Endothelial cell of umbilical vein (primary cell): ENCODE measurements around the gene SLC22A3. TPM values are rescaled to one million over a fixed set of nuclear protein-coding genes. Genes with fewer than 3 reads are reported as not detected.

Experiments used
- BruUV-seq: library from RNA; stranded (reverse); fragments of 400-500 nt; replicated peaks from 2 replicates; lab custom pipeline; 2021; lab: Mats Ljungman, UMichigan
- CTCF ChIA-PET: fragments of 300-600, 350-600 bp; sonication (Branson Sonifier 250); formaldehyde crosslinking; loops from one replicate; lab custom pipeline; 2021; ENCODE audit warnings: antibody characterized with exemption, inconsistent platforms; lab: Charles Lee
- POLR2A ChIA-PET: fragments of 300-600, 350-600 bp; sonication (Branson Sonifier 250); formaldehyde crosslinking; loops from one replicate; lab custom pipeline; 2021; ENCODE audit warnings: antibody characterized with exemption, inconsistent platforms; lab: Charles Lee
- DNase-seq: peaks from one replicate; pipeline ENCODE4 v3.0.0-alpha.2; 2011; ENCODE audit warnings: low read depth, low spot score
- FAIRE-seq: peaks from 2 replicates; lab custom pipeline; 2011; peaks lifted over from hg19 to GRCh38; lab: Jason Lieb, UNC
- H2AFZ ChIP-seq: 2 replicates; pipeline ENCODE4 v1.6.0; 2012; ENCODE audit warnings: low read depth, low read length, control low read depth, inconsistent platforms
- H3K27ac ChIP-seq: 2 replicates; pipeline ENCODE4 v1.5.1; 2011; ENCODE audit warnings: low read depth, mild to moderate bottlenecking, control low read depth, low read length, moderate library complexity; ENCODE audit not compliant: insufficient read depth
- H3K27me3 ChIP-seq, 2 experiments: 2 replicates each; pipeline versions ENCODE4 v1.6.0 to v1.6.1; 2011; ENCODE audit warnings: low read length in 2 of 2, mixed read lengths in 1 of 2; ENCODE audit not compliant: control insufficient read depth in 2 of 2, insufficient read depth in 2 of 2
- H3K36me3 ChIP-seq, 2 experiments: 2 replicates in 1 of 2; 3 replicates in 1 of 2; pipeline ENCODE4 v1.5.1; 2011; ENCODE audit warnings: low read length in 2 of 2, mild to moderate bottlenecking in 1 of 2, moderate library complexity in 1 of 2; ENCODE audit not compliant: control insufficient read depth in 2 of 2, insufficient read depth in 2 of 2; ENCODE audit errors: extremely low read depth in 1 of 2
- H3K4me1 ChIP-seq: 3 replicates; pipeline ENCODE4 v1.5.1; 2011; ENCODE audit warnings: mild to moderate bottlenecking, low read length; ENCODE audit not compliant: control insufficient read depth, insufficient read depth; ENCODE audit errors: extremely low read depth
- H3K4me2 ChIP-seq: 2 replicates; pipeline ENCODE4 v1.6.1; 2011; ENCODE audit warnings: low read length, control low read depth, mixed read lengths; ENCODE audit not compliant: insufficient read depth
- H3K4me3 ChIP-seq, 3 experiments: fragments of 200-600 bp in 1 of 3; sonication (generic), shearing (Covaris generic) in 1 of 3; replicated peaks in 1 of 3; 2 replicates each; pipeline ENCODE4 v1.5.1; 2011 to 2016; ENCODE audit warnings: control low read depth in 3 of 3, low read length in 3 of 3, mild to moderate bottlenecking in 2 of 3, inconsistent platforms in 1 of 3, low read depth in 1 of 3, moderate library complexity in 1 of 3; ENCODE audit not compliant: insufficient read depth in 1 of 3
- H3K79me2 ChIP-seq: 2 replicates; pipeline ENCODE4 v1.6.0; 2012; ENCODE audit warnings: low read length, inconsistent platforms; ENCODE audit not compliant: control insufficient read depth, insufficient read depth
- H3K9ac ChIP-seq: replicated peaks from 2 replicates; pipeline ENCODE3; 2011; ENCODE audit warnings: low read length, control low read depth; ENCODE audit not compliant: insufficient read depth; ENCODE audit errors: extremely low read depth
- H3K9me1 ChIP-seq: replicated peaks from 3 replicates; pipeline ENCODE4 v1.6.0; 2011; ENCODE audit warnings: mild to moderate bottlenecking, low read length; ENCODE audit not compliant: control insufficient read depth, insufficient read depth; ENCODE audit errors: extremely low read depth
- H3K9me3 ChIP-seq: replicated peaks from 2 replicates; pipeline ENCODE4 v1.5.1; 2012; ENCODE audit warnings: low read length, inconsistent platforms; ENCODE audit not compliant: control insufficient read depth, insufficient read depth
- H4K20me1 ChIP-seq: replicated peaks from 2 replicates; pipeline ENCODE3; 2011; ENCODE audit warnings: mild to moderate bottlenecking, low read length; ENCODE audit not compliant: control insufficient read depth, insufficient read depth; ENCODE audit errors: extremely low read depth
- EZH2 ChIP-seq: IDR thresholded peaks from 2 replicates; pipeline ENCODE4 v1.6.1; 2012; ENCODE audit warnings: borderline replicate concordance, low read depth, mild to moderate bottlenecking, moderate library complexity, low read length, inconsistent platforms; ENCODE audit not compliant: severe bottlenecking
- FOS ChIP-seq: IDR thresholded peaks from 2 replicates; pipeline ENCODE4 v1.6.1; 2011; ENCODE audit warnings: mild to moderate bottlenecking, low read length, moderate library complexity, borderline replicate concordance; ENCODE audit not compliant: insufficient read depth
- GATA2 ChIP-seq: IDR thresholded peaks from 2 replicates; pipeline ENCODE4 v1.7.0; 2011; ENCODE audit warnings: low read depth, mild to moderate bottlenecking, moderate library complexity, mixed read lengths, low read length; ENCODE audit not compliant: insufficient read length, insufficient read depth
- JUN ChIP-seq: IDR thresholded peaks from 2 replicates; pipeline ENCODE4 v1.6.1; 2011; ENCODE audit warnings: borderline replicate concordance, low read depth; ENCODE audit not compliant: insufficient read length, insufficient read depth
- MYC ChIP-seq: IDR thresholded peaks from one replicate; pipeline ENCODE4 v1.6.1; 2011; ENCODE audit warnings: mild to moderate bottlenecking, low read depth, low read length
- POLR2A ChIP-seq: IDR thresholded peaks from 2 replicates; pipeline ENCODE4 v1.6.1; 2012; ENCODE audit warnings: low read depth, mild to moderate bottlenecking, control low read depth, low read length
- POLR2AphosphoS5 ChIP-seq: IDR thresholded peaks from 2 replicates; pipeline ENCODE4 v1.6.1; 2012; ENCODE audit warnings: low read depth, mild to moderate bottlenecking, control low read depth, low read length, moderate library complexity; ENCODE audit not compliant: insufficient read depth
- dilution Hi-C: fragments of 300-500 bp; cut with MboI; formaldehyde crosslinking; loops from one replicate; pipeline ENCODE4 v1.15.0; 2019; ENCODE audit warnings: low sequenced_read_pairs; ENCODE audit not compliant: extremely low pct_ligation_motif_present
- intact Hi-C: fragments of 100-400 bp; cut with micrococcal nuclease; formaldehyde crosslinking; loops from one replicate; pipeline ENCODE4 v1.10.0; 2022
- polyA plus RNA-seq, 4 experiments: library from polyadenylated mRNA; depleted of rRNA in 3 of 4; stranded (reverse) in 3 of 4; unstranded in 1 of 4; fragments of >200 nt; gene quantifications; 2 replicates each; pipeline versions ENCODE4 v1.2.1 to v1.2.3, GENCODE V29; 2011 to 2012; ENCODE audit warnings: missing spikeins in 1 of 4
- total RNA-seq: library from RNA; stranded (reverse); gene quantifications from 2 replicates; pipeline ENCODE4 v1.2.3, GENCODE V29; 2021
- TF ChIP-seq, protein P1 (sequence below), 2 donors: IDR thresholded peaks; 1 replicate in 1 of 2; 2 replicates in 1 of 2; pipeline ENCODE4 v1.5.1; 2011; ENCODE audit warnings: low read length in 2 of 2, mild to moderate bottlenecking in 2 of 2, moderate library complexity in 2 of 2, control low read depth in 1 of 2, inconsistent platforms in 1 of 2, low read depth in 1 of 2; ENCODE audit not compliant: insufficient read depth in 1 of 2; ENCODE audit errors: extremely low read depth in 1 of 2
- TF ChIP-seq, protein P2 (sequence below): IDR thresholded peaks from 2 replicates; pipeline ENCODE4 v1.6.1; 2011; ENCODE audit not compliant: insufficient read depth, insufficient read length

The SLC22A3 gene
- total and polyA plus RNA-seq, 2 donors (not counting 3 experiments of a cell fraction or from before 2014, with no cell fraction given) = not detected

DNA sequence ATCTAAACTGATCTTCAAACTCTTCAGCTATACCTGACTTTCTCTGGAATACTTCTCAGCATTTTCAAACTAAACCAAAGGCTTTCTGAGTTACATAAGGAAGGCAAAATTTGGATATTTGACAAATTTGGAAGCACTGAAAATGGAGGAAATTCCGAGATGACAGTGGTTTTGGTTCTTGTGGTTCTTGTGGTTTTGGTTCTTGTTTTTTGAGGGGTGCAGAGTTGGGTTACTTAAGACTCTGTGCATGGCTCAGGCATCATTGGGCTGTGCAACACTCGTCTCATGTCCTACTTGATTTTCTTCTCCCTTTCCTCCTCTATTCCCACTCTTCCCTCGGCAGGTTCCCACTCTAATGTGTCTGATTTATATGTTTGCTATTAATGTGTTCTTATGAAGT is 78.0 kb downstream of the SLC22A3 start:
- Histone ChIP-seq H3K4me3 (no peak overlapping the region), H3K9me1 (no peaks in the 10 kb centered on the region), H2AFZ (no peak overlapping the region), H4K20me1 (no peaks in the 10 kb centered on the region), H3K27ac (no peak overlapping the region), H3K4me2 (no peak overlapping the region), H3K4me1 (no peaks in the 10 kb centered on the region), H3K27me3 (no peaks in the 10 kb centered on the region), H3K79me2 (no peaks in the 10 kb centered on the region), H3K36me3 (no peaks in the 10 kb centered on the region), H3K9ac (no peak overlapping the region), H3K9me3 (peaks cover 4% of the 10 kb centered on the region)
- TF ChIP-seq MYC (no peak), JUN (no peak), GATA2 (no peak), POLR2AphosphoS5 (no peak), EZH2 (no peak), POLR2A (no peak), FOS (no peak)
- TF ChIP-seq, protein P1, sequence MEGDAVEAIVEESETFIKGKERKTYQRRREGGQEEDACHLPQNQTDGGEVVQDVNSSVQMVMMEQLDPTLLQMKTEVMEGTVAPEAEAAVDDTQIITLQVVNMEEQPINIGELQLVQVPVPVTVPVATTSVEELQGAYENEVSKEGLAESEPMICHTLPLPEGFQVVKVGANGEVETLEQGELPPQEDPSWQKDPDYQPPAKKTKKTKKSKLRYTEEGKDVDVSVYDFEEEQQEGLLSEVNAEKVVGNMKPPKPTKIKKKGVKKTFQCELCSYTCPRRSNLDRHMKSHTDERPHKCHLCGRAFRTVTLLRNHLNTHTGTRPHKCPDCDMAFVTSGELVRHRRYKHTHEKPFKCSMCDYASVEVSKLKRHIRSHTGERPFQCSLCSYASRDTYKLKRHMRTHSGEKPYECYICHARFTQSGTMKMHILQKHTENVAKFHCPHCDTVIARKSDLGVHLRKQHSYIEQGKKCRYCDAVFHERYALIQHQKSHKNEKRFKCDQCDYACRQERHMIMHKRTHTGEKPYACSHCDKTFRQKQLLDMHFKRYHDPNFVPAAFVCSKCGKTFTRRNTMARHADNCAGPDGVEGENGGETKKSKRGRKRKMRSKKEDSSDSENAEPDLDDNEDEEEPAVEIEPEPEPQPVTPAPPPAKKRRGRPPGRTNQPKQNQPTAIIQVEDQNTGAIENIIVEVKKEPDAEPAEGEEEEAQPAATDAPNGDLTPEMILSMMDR (IDR thresholded peaks at IDR 0.05; ENCODE audit: extremely low read depth in 1 of 2, insufficient read depth in 1 of 2, low read depth in 1 of 2, low read length in 2 of 2) = no peak
- TF ChIP-seq, protein P2, sequence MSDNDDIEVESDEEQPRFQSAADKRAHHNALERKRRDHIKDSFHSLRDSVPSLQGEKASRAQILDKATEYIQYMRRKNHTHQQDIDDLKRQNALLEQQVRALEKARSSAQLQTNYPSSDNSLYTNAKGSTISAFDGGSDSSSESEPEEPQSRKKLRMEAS = no peak
- dilution Hi-C loops = no loop called here
- POLR2A ChIA-PET = no interaction called here
- CTCF ChIA-PET = no interaction called here
- no peak for DNase-seq
- FAIRE-seq = no peak
- intact Hi-C loops = no loop called here
- no TSS peak for BruUV-seq
